ENCODE data around the gene PEX10.

PEX10 gene

DNA sequence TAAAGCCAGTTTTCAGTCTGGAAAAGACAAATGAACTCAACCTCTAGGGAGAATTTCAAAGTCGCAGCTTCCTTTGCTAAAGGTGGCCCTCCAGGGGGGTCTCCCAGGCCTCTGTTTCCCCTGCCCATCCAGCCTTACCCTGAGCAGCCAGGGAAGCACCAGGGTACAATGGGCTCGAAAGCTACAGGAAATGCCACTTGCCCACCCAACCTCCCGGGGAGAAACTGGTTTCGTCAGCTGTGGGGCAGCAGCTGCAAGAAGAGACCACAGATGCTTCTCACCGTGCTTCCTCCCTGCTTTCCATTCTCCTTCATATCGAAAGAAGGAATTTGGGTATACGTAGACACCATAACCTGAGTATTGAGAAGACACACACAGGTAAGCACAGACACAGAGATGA lies 22.7 kb downstream of the PEX10 start:
- H3K27me3 ChIP-seq (ENCODE audit: insufficient read depth, low read length), result no peaks in the 10 kb centered on the region
- peaks cover 46% of the 10 kb centered on the region for H3K79me2 ChIP-seq (ENCODE audit: control insufficient read depth, insufficient read depth, low read length, unreplicated experiment)
- peak overlapping the region; percentile 94; the same call in 1 of the 2 replicates for H3K4me3 ChIP-seq (ENCODE audit: low read depth, low read length)
- H2AFZ ChIP-seq (ENCODE audit: low read length, unreplicated experiment), result no peak overlapping the region
- no peaks in the 10 kb centered on the region for H3K36me3 ChIP-seq (ENCODE audit: insufficient read depth, low read length)
- H3K4me1 ChIP-seq (ENCODE audit: control insufficient read depth, insufficient read depth, low read length, unreplicated experiment), result peaks cover 23% of the 10 kb centered on the region
- H3K27ac ChIP-seq (ENCODE audit: low read depth, low read length), result no peak overlapping the region

DNA sequence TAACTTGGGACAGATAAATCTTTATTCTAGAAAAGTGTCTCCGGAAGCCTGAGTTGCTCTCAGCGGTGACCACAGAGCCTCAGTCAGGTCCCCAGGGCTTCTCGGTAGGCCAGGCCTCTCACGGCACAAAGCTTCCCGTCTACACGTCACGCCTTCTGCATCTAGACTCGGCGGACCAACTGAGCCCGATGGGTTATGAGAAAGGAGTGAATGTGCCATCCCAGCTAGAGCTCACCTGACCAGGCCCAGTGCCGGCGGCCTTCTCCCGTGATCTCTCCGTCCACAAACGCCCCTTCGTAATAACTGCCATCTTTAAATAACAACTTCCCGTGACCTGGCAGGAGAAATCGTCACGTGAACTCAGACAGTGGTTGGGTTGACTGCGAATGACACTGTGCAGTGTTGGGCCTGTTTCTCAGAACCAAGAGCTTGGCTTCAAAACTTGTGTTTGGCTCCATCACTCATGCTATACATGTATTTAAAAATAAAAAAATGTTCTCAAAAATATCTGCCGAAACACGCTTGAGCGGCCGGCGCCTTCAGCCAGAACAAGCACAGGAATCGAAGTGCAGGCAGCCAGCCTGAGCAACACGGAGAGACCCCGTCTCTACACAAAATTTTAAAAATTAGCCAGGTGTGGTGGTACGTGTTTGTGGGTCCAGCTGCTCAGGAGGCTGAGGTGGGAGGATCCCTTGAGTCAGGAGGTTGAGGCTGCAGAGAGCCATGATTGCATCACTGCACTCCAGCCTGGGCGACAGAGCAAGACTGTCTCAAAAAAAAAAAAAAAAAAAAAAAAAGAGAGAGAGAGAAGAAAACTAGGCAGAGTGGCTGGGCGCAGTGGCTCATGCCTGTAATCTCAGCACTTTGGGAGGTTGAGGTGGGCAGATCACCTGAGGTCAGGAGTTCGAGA lies 24.1 kb downstream of the PEX10 start:
- no peak overlapping the region for H3K27ac ChIP-seq (ENCODE audit: low read depth, low read length)
- H2AFZ ChIP-seq (ENCODE audit: low read length, unreplicated experiment), result no peak overlapping the region
- H3K36me3 ChIP-seq (ENCODE audit: insufficient read depth, low read length), result no peaks in the 10 kb centered on the region
- no peaks in the 10 kb centered on the region for H3K27me3 ChIP-seq (ENCODE audit: insufficient read depth, low read length)
- H3K79me2 ChIP-seq (ENCODE audit: control insufficient read depth, insufficient read depth, low read length, unreplicated experiment), result peaks cover 32% of the 10 kb centered on the region
- H3K4me3 ChIP-seq (ENCODE audit: low read depth, low read length), result no peak overlapping the region
- peaks cover 13% of the 10 kb centered on the region for H3K4me1 ChIP-seq (ENCODE audit: control insufficient read depth, insufficient read depth, low read length, unreplicated experiment)

DNA sequence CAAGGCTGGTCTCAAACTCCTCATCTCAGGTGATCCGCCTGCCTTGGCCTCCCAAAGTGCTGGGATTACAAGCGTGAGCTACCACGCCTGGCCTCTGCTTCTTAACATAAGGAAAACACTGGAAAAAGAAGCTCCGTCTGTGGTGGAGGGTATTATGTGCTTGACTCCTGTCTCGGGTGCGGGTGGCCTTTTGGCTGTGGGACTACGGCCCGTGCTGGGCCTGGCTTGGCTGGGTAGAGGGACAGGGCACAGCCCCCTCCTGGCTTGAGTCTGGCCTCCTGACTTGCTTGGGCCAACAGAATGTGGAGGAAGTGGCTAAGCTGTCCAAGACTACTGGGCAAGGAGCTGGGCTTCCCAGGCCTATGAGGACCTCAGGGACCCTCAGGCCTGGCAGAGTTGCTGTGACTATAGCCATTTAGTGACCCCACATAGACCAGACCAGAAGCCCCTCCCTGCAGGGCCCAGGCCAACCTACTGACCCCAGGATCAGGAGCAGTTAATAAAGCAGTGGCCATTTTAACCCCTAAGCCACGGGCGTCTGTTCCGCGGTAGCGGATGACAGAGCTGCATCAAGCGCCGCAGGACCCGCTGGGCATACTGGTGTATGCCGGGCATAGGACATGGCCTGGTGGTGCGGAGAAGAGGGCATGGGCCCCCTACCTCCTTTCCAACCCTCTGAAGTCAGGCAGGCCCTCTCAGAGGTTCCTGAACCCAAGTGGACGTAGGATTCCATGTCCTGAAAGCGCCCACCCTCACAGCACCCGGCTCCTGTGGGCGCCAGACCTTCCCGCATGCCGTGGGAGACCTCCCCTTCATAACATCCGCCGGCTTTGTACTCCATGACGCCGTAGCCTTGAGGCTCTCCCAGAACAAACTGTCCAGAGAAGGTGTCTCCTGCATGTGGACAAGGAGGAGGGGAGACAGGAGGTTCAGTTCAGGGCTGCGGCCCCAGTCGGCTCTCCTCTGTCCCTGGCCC lies 25.4 kb downstream of the PEX10 start:
- H3K27me3 ChIP-seq (ENCODE audit: insufficient read depth, low read length), result no peaks in the 10 kb centered on the region
- H3K36me3 ChIP-seq (ENCODE audit: insufficient read depth, low read length), result no peaks in the 10 kb centered on the region
- H2AFZ ChIP-seq (ENCODE audit: low read length, unreplicated experiment), result no peak overlapping the region
- no peak overlapping the region for H3K27ac ChIP-seq (ENCODE audit: low read depth, low read length)
- peaks cover 7% of the 10 kb centered on the region for H3K4me1 ChIP-seq (ENCODE audit: control insufficient read depth, insufficient read depth, low read length, unreplicated experiment)
- peaks cover 19% of the 10 kb centered on the region for H3K79me2 ChIP-seq (ENCODE audit: control insufficient read depth, insufficient read depth, low read length, unreplicated experiment)
- no peak overlapping the region for H3K4me3 ChIP-seq (ENCODE audit: low read depth, low read length)

DNA sequence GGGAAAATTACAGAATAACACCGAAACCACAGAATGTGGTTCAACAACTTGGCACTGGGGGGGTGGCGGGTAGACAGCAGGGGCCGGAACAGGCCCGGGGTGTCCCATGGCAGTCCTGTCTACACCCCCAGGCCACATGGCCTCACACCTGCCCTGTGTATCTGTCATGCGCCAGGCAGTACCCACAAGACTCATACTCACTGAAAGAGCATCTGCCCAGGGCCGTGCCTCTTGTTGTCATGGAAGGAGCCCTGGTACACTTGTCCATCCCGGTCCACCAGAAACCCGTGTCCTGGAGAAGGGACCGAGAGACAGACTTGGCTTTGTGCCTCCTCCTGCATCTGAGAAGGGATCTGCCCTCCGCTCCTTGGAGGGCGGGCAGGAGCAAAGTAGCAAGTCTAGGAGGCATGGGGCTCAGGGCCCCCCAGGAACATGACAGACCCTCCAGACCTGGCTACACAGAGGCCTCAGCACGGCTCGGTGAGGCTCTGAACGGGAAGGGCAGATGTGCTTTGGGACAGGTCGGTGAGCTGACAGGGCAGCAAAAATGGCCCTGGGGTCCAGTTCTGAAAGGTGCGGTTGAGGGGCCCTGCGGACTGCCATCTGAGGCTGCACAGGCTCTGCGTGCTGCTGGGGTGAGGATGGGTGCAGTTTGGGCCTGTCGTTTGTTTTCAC lies 26.6 kb downstream of the PEX10 start:
- H3K27ac ChIP-seq (ENCODE audit: low read depth, low read length), result no peak overlapping the region
- H3K4me1 ChIP-seq (ENCODE audit: control insufficient read depth, insufficient read depth, low read length, unreplicated experiment), result peaks cover 7% of the 10 kb centered on the region
- no peak overlapping the region for H3K4me3 ChIP-seq (ENCODE audit: low read depth, low read length)
- peaks cover 11% of the 10 kb centered on the region for H3K79me2 ChIP-seq (ENCODE audit: control insufficient read depth, insufficient read depth, low read length, unreplicated experiment)
- no peak overlapping the region for H2AFZ ChIP-seq (ENCODE audit: low read length, unreplicated experiment)
- no peaks in the 10 kb centered on the region for H3K27me3 ChIP-seq (ENCODE audit: insufficient read depth, low read length)
- no peaks in the 10 kb centered on the region for H3K36me3 ChIP-seq (ENCODE audit: insufficient read depth, low read length)

DNA sequence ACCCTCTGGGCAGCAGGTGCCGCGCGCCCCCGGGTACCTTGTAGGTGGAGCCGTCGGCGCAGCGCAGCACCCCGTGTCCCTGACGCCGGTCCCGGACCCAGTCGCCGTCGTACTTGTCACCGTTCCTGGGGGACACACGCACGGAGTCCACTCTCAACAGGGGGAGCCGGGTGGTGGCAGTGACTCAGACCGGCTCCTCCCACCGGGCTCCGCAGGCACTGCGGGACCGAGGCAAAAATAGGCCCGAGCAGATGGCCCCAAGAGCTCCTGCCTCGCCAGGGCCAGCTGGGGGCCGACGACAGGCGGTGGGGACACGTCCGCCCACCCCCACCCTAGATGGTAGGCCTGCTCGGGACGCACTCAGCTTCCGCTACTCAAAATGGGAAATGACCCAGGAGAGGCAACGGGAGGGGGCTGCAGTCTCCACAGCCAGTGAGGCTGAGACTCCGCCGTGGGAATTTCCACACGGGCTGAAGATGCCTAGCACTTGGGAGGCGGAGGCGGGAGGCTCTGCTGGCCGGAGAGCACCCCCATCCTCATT lies 27.4 kb downstream of the PEX10 start:
- Histone ChIP-seq H3K36me3 (ENCODE audit: insufficient read depth, low read length) (no peaks in the 10 kb centered on the region), H3K4me1 (ENCODE audit: control insufficient read depth, insufficient read depth, low read length, unreplicated experiment) (peaks cover 2% of the 10 kb centered on the region), H3K27ac (ENCODE audit: low read depth, low read length) (no peak overlapping the region), H3K4me3 (ENCODE audit: low read depth, low read length) (no peak overlapping the region), H3K27me3 (ENCODE audit: insufficient read depth, low read length) (no peaks in the 10 kb centered on the region), H3K79me2 (ENCODE audit: control insufficient read depth, insufficient read depth, low read length, unreplicated experiment) (peaks cover 4% of the 10 kb centered on the region), H2AFZ (ENCODE audit: low read length, unreplicated experiment) (no peak overlapping the region)

DNA sequence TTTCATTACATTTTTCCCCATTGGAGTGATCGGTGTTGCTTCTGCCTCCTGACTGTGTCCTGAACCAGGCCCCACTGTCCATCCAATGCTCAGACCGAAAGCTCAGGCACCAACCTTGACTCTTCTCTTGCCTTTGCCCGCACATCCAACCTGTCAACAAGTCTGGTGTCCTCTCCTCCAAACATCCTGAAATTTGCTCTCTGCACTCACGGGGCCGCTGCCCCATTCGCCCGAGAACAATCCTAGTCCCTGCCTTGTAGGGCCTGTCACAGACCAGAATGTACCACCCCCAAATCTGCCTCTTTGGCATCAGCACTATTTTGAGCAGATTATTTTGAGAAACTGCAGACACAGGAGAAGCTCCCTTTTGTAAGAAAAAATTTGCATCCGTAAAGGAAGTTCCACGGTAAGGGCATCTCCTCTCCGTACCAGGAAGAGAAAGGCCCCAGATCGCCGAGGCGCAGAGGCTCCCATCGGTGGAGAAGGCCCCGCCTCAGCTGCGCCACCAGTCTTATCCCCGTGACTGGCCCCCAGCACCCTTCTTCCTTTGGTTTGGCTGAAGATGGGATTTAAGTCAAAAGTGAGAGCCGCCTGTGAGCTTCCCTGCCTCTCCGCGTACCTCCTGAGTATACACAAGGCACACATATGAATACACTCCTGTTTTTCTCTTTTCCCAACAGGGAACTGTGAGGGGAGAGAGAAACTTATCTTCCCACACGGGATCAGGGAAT lies 28.1 kb downstream of the PEX10 start:
- Histone ChIP-seq H2AFZ (ENCODE audit: low read length, unreplicated experiment) (no peak overlapping the region), H3K4me1 (ENCODE audit: control insufficient read depth, insufficient read depth, low read length, unreplicated experiment) (no peaks in the 10 kb centered on the region), H3K79me2 (ENCODE audit: control insufficient read depth, insufficient read depth, low read length, unreplicated experiment) (no peaks in the 10 kb centered on the region), H3K27ac (ENCODE audit: low read depth, low read length) (no peak overlapping the region), H3K27me3 (ENCODE audit: insufficient read depth, low read length) (no peaks in the 10 kb centered on the region), H3K4me3 (ENCODE audit: low read depth, low read length) (no peak overlapping the region), H3K36me3 (ENCODE audit: insufficient read depth, low read length) (no peaks in the 10 kb centered on the region)

DNA sequence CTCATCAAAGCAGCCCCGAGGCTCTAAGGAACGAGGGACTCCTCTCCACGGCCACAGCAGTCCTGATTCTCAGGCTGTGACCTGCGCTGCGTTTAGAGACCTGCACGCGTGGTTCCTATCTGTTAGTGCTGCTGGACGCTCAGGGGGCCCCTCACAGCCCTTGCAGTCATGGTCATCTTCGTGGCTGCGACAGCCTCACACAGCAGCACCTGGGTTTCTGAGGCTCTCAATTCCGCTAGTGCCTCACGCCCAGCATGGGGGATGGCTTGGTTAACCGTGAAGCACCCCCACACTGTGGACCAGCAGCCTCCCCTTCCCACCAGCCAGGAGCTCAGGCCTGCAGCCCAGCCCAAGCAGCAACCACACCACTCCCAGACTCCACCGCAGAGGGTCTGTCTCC lies 28.8 kb downstream of the PEX10 start:
- no peak overlapping the region for H2AFZ ChIP-seq (ENCODE audit: low read length, unreplicated experiment)
- H3K79me2 ChIP-seq (ENCODE audit: control insufficient read depth, insufficient read depth, low read length, unreplicated experiment), result no peaks in the 10 kb centered on the region
- H3K27ac ChIP-seq (ENCODE audit: low read depth, low read length), result no peak overlapping the region
- no peaks in the 10 kb centered on the region for H3K36me3 ChIP-seq (ENCODE audit: insufficient read depth, low read length)
- no peaks in the 10 kb centered on the region for H3K27me3 ChIP-seq (ENCODE audit: insufficient read depth, low read length)
- H3K4me1 ChIP-seq (ENCODE audit: control insufficient read depth, insufficient read depth, low read length, unreplicated experiment), result no peaks in the 10 kb centered on the region
- H3K4me3 ChIP-seq (ENCODE audit: low read depth, low read length), result no peak overlapping the region

DNA sequence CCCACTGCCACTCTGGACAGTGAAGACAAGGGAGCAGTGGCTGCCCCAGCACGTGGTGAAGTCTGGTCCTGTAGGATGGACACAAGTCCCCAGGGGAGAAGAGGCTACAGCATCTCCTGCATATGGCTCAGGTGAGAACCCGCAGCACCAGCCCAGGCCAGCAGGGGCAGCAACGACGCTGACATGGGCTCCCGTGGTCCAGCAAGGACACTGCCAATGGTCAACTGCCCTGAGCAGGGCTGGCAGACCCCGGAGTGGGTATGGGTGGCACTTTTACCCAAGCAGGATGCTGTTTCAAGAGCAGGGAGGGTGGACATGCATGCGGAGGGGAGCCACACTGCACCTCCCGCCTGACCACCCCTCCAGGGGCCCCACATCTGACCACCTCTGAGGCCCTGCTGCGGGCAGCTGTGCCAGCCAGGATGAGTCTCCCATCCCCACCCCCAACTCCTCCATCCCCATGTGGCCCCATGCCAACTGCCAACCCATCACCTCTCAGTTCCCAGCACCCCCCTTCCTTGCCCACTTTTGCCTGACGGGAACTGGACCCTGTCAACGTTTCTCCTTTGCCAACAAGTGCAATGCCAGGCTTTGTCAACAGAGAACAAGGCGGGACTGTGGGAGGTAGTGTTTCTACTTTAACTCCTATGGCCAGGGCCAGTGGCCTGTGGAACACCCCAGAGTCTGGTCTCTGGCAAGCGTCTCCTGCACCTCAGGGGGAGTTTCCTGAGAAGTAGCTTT lies 29.6 kb downstream of the PEX10 start:
- H3K27ac ChIP-seq (ENCODE audit: low read depth, low read length), result no peak overlapping the region
- H3K79me2 ChIP-seq (ENCODE audit: control insufficient read depth, insufficient read depth, low read length, unreplicated experiment), result no peaks in the 10 kb centered on the region
- H2AFZ ChIP-seq (ENCODE audit: low read length, unreplicated experiment), result no peak overlapping the region
- H3K36me3 ChIP-seq (ENCODE audit: insufficient read depth, low read length), result no peaks in the 10 kb centered on the region
- H3K27me3 ChIP-seq (ENCODE audit: insufficient read depth, low read length), result no peaks in the 10 kb centered on the region
- no peaks in the 10 kb centered on the region for H3K4me1 ChIP-seq (ENCODE audit: control insufficient read depth, insufficient read depth, low read length, unreplicated experiment)
- H3K4me3 ChIP-seq (ENCODE audit: low read depth, low read length), result no peak overlapping the region

DNA sequence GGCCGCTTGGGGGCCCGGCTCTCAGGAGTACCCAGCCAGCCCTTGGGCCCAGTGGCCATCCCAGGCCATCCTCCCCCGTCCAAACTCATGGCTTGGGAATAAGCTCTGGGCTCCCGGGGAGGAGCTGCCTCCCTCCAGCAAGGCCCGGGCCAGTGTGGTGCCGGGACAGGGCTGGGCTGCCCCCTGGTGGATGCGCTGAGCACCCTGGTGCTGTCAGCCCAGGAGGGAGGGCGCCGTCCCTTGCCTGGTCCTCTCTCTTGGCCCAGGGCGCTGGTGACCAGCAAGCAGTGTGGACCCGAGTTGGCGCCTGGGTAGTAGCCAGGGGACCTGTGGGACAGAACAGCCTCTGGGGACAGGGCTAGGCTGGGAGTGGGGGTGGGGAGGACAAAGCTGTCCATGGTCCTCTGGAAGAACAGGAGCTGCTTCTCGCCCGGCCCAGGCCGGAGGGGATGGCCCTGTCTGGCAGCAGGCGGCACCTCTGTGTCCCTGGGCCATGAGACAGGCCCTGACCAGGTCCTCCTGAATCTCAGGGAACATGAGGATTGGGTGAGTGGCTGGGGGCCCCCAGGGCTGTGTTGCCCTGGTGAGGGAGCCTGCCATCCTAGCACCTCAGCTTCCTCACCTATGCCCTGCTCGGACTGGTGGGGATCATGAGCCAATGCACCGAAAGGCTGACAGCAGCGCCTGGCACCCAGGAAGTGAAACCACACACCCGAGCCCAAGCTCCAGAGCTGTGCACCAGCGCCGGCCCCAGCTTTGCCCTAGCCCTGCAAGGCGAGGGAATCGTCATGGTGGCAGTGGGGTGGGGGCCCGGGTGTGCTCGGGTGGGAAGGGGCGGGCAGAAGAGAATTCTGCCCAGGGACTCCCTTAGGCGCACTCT lies 30.4 kb downstream of the PEX10 start:
- Histone ChIP-seq H3K27me3 (ENCODE audit: insufficient read depth, low read length) (no peaks in the 10 kb centered on the region), H3K27ac (ENCODE audit: low read depth, low read length) (no peak overlapping the region), H2AFZ (ENCODE audit: low read length, unreplicated experiment) (no peak overlapping the region)

More for the DNA sequence above, 30.4 kb downstream of the PEX10 start:
- Histone ChIP-seq H3K4me1 (ENCODE audit: control insufficient read depth, insufficient read depth, low read length, unreplicated experiment) (no peaks in the 10 kb centered on the region), H3K36me3 (ENCODE audit: insufficient read depth, low read length) (no peaks in the 10 kb centered on the region), H3K79me2 (ENCODE audit: control insufficient read depth, insufficient read depth, low read length, unreplicated experiment) (no peaks in the 10 kb centered on the region), H3K4me3 (ENCODE audit: low read depth, low read length) (no peak overlapping the region)

All from ACC112 (cell line).